Gastroesophageal sphincter (tissue), 4 donors: ENCODE data around the gene RGS10. TPM values are rescaled to one million over a fixed set of nuclear protein-coding genes. Genes with fewer than 3 reads are reported as not detected.
"Not testable (repeated sequence)": the region's sequence is repeated elsewhere in the genome, so short reads cannot be mapped to it uniquely, and the experiment has no call there.

ENCODE experiments used
- ATAC-seq: fragments of 150-250 bp; one replicate; pipeline ENCODE4 v1.9.1; 2016; ENCODE audit warnings: mild to moderate bottlenecking, moderate library complexity
- H3K27ac ChIP-seq, 4 donors: fragments of 200-600 bp; sonication (generic) in 3 of 4; 1 replicate in 3 of 4; 2 replicates in 1 of 4; pipeline ENCODE4 v1.5.1; 2016 to 2019
- H3K27me3 ChIP-seq: fragments of 200-600 bp; sonication (generic); one replicate; pipeline ENCODE4 v1.5.1; 2019
- H3K36me3 ChIP-seq, 2 donors: fragments of 200-600 bp; sonication (generic); one replicate each; pipeline ENCODE4 v1.5.1; 2019; ENCODE audit warnings: control low read depth in 1 of 2
- H3K4me1 ChIP-seq, 3 donors: fragments of 200-600 bp; sonication (generic); 1 replicate in 2 of 3; 2 replicates in 1 of 3; pipeline ENCODE4 v1.5.1; 2016 to 2019; ENCODE audit warnings: control low read depth in 2 of 3
- H3K4me3 ChIP-seq, 2 donors: fragments of 200-600 bp; sonication (generic); one replicate each; pipeline ENCODE4 v1.5.1; 2019; ENCODE audit warnings: mild to moderate bottlenecking in 1 of 2, moderate library complexity in 1 of 2
- H3K9me3 ChIP-seq, 3 donors: fragments of 200-600 bp; sonication (generic); one replicate each; pipeline ENCODE4 v1.5.1; 2017 to 2019; ENCODE audit warnings: control low read depth in 2 of 3
- EP300 ChIP-seq: sonication (generic); formaldehyde crosslinking; IDR thresholded peaks from one replicate; pipeline ENCODE4 v1.6.1; 2017; ENCODE audit warnings: antibody characterized with exemption, mild to moderate bottlenecking
- POLR2A ChIP-seq, 2 donors: fragments of 450-650 bp; IDR thresholded peaks; one replicate each; pipeline ENCODE4 v1.6.1; 2017; ENCODE audit warnings: antibody characterized with exemption in 2 of 2, mild to moderate bottlenecking in 2 of 2, moderate library complexity in 1 of 2
- POLR2AphosphoS5 ChIP-seq: sonication (generic); formaldehyde crosslinking; IDR thresholded peaks from one replicate; pipeline ENCODE4 v1.6.1; 2017; ENCODE audit warnings: antibody characterized with exemption
- WGBS, 2 donors: methylation state at CpG; one replicate each; pipeline ENCODE4 v1.1.5; 2018; ENCODE audit warnings: low coverage in 1 of 2; 5-methylcytosine and 5-hydroxymethylcytosine counted together
- total RNA-seq, 4 donors: library from RNA; depleted of rRNA; stranded (reverse); fragments of >200 nt; gene quantifications; one replicate each; pipeline ENCODE4 v1.1.0, GENCODE V29; 2016
- TF ChIP-seq, protein P1 (sequence below), 4 experiments: fragments of 200-600 bp in 2 of 4; fragments of 450-650 bp in 2 of 4; sonication (generic) in 1 of 4; IDR thresholded peaks; one replicate each; pipeline ENCODE4 v1.5.1; 2017 to 2019; ENCODE audit warnings: antibody characterized with exemption in 4 of 4, mild to moderate bottlenecking in 2 of 4, moderate library complexity in 2 of 4

RGS10 gene
- total RNA-seq, 4 donors from 2014 or later, result 18.1 to 48.5 (median 33.4) TPM

DNA sequence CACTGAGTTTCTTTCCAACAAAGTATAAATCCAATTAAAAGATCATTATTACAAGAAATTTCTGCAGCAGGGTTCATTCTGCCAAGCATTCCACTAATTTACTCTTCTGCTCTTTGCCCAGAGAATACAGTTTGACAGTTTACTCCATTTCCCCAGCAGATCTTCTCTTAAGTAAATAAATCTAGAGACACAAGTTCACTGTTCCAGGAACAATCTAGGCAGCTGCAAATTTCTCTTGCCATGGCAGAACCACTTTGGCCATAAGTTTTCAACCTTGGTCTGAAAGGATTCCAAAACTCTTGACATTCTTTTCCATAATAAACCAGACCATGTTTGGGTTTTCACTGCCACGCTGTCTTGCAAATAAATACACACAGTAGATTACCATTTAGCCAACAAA, 11.5 kb downstream of the RGS10 start:
- H3K36me3 ChIP-seq, result no peaks in the 10 kb centered on the region
- ATAC-seq, result peak; percentile 35
- no peaks in the 10 kb centered on the region for H3K9me3 ChIP-seq
- no peak for TF ChIP-seq EP300
- TF ChIP-seq, protein P1, sequence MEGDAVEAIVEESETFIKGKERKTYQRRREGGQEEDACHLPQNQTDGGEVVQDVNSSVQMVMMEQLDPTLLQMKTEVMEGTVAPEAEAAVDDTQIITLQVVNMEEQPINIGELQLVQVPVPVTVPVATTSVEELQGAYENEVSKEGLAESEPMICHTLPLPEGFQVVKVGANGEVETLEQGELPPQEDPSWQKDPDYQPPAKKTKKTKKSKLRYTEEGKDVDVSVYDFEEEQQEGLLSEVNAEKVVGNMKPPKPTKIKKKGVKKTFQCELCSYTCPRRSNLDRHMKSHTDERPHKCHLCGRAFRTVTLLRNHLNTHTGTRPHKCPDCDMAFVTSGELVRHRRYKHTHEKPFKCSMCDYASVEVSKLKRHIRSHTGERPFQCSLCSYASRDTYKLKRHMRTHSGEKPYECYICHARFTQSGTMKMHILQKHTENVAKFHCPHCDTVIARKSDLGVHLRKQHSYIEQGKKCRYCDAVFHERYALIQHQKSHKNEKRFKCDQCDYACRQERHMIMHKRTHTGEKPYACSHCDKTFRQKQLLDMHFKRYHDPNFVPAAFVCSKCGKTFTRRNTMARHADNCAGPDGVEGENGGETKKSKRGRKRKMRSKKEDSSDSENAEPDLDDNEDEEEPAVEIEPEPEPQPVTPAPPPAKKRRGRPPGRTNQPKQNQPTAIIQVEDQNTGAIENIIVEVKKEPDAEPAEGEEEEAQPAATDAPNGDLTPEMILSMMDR (IDR thresholded peaks at IDR 0.05), result no peak
- TF ChIP-seq POLR2AphosphoS5, result peak; percentile 46
- no peak for TF ChIP-seq POLR2A (IDR thresholded peaks at IDR 0.05)
- H3K4me3 ChIP-seq, result no peak overlapping the region
- peak overlapping the region in 2 of 4 donors; percentile 42 to 68 for H3K27ac ChIP-seq
- 0 to 27% methylated on average over 1 of the region's 1 CpG for WGBS, 2 donors
- H3K4me1 ChIP-seq, result peaks cover 0 to 76% (median 12%) of the 10 kb centered on the region in 3 donors
- H3K27me3 ChIP-seq, result no peaks in the 10 kb centered on the region

DNA sequence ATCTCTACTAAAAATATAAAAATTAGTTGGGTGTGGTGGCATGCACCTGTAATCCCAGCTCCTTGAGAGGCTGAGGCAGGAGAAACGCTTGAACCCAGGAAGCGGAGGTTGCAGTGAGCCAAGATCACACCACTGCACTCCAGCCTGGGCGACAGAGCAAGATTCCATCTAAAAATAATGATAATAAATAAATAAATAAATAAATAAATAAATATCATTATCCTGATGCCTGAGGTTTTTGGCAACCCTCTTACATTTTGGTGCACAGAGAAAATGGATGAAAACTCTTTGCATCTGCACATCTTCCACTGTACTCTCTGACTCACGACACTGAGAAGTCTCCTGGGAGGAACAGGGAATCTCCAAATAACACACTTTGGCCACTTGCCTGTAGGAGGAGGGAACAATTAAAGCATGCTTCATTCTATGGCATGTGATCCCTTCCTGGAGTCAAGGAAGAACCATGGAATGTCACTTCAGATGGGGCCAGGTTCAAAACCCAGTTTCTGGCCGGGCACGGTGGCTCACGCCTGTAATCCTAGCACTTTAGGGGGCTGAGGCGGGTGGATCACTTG, 13.8 kb downstream of the RGS10 start:
- Histone ChIP-seq H3K4me1 (peaks cover 0 to 69% (median 12%) of the 10 kb centered on the region in 3 donors), H3K36me3 (peaks cover 0 to 18% of the 10 kb centered on the region in 2 donors)
- ATAC-seq, H3K27ac ChIP-seq, H3K9me3 ChIP-seq, H3K27me3 ChIP-seq, H3K4me3 ChIP-seq: not testable (repeated sequence)
- whole genome bisulfite sequencing, 2 donors, result 45 to 46% methylated on average over 4 to 7 of the region's 8 CpGs

DNA sequence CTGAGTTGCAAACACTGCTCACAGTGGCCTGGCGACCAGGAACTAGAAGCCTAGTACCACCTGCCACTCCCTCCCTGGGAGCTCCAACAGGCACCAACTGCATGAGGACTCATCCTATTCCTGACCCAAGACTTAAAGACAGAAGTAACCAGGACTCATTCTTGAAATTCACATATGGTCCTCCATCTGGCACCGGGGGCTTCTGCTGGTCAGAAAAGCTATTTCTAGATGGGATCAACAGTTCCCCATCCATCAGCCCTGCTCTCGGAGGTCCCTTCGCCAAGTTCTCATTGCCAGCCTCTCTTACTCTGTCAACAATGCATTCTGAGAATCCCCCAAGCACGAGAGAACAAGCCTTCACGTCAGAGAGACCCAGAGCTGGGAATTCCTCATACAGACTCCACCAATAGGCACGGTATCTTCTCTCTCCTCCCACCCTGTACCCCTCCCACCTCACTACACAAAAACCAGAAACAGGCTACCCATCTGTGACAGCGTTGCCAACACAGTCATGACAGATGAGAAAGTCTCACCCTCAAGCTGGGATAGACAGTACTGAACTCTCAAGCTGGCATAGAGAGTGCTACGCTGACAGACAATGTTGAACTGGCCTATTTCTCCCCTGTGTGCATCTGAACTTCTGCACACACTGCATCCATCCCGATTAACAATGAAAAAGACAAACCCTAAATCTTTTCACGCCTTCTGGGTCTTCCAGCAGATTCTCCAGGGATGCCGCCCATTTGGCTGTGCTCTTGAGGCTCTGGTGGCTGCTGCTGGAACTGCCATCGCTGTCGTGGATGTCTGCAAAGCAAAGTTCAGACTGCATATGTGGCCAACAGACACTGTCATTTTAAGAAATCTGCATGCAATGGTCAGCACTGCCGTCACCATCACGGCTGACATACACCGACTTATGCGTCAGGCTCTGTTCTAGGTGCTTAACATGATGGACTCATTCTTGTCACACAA, 15.6 kb downstream of the RGS10 start:
- Histone ChIP-seq H3K27ac (no peak overlapping the region), H3K4me1 (peaks cover 0 to 59% (median 12%) of the 10 kb centered on the region in 3 donors), H3K4me3 (no peak overlapping the region), H3K36me3 (peaks cover 0 to 29% of the 10 kb centered on the region in 2 donors), H3K27me3 (no peaks in the 10 kb centered on the region), H3K9me3 (no peaks in the 10 kb centered on the region)
- no peak for TF ChIP-seq POLR2A (IDR thresholded peaks at IDR 0.05)
- TF ChIP-seq POLR2AphosphoS5, result no peak
- no peak for TF ChIP-seq EP300
- TF ChIP-seq, protein P1 (IDR thresholded peaks at IDR 0.05), result no peak
- no peak for ATAC-seq
- WGBS, 2 donors, result 70 to 80% methylated on average over 6 to 12 of the region's 18 CpGs

DNA sequence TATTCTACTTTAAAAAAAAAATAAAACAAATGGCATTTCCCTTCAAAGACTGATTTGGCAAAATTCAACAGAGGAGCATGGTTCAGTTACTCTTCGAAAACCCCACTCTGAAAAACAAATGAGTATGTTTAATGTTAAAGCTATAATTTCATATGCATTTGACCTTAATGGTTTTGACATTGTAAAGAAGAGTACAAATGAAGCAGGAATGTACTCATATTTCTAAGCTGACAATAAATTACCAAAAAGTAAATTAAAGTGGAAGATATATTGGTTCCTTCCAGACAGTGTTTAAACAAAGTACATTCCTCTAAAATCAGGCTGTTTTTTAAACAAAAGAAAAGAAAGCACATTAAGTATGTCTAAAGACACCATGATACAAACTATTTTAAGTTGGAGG, 16.4 kb downstream of the RGS10 start:
- H3K4me1 ChIP-seq, result peaks cover 0 to 52% (median 7%) of the 10 kb centered on the region in 3 donors
- no peaks in the 10 kb centered on the region for H3K27me3 ChIP-seq
- H3K9me3 ChIP-seq, result no peaks in the 10 kb centered on the region
- no peak for ATAC-seq
- no peak overlapping the region for H3K4me3 ChIP-seq
- TF ChIP-seq POLR2A (IDR thresholded peaks at IDR 0.05), result no peak
- TF ChIP-seq, protein P1 (IDR thresholded peaks at IDR 0.05), result no peak
- no peak for TF ChIP-seq EP300
- no peak for TF ChIP-seq POLR2AphosphoS5
- WGBS, 2 donors, result 63 to 82% methylated on average over 1 of the region's 1 CpG
- no peak overlapping the region for H3K27ac ChIP-seq
- peaks cover 0 to 29% of the 10 kb centered on the region in 2 donors for H3K36me3 ChIP-seq

DNA sequence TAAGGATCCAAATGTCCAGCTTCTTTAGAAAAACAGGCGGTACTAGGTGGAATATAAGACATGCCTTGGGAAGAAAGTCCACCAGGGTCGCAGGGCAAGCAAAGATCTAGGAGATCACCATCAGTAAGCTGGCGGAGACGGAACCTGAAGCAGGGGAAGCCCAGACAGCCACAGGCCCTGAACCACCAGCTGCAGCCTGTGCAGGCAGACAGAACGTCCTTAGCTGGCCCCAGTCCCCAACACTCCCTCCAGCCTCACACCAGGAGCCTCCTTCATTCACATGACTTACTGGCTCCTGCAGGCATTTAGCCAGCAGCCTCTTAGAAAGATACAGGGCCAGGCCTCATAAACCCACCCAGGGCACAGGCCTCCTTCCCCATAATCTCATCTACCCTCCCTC, 17.4 kb downstream of the RGS10 start:
- TF ChIP-seq POLR2A (IDR thresholded peaks at IDR 0.05) (no peak), POLR2AphosphoS5 (no peak), EP300 (no peak)
- TF ChIP-seq, protein P1 (IDR thresholded peaks at IDR 0.05), result no peak
- WGBS, 2 donors, result 96 to 100% methylated on average over 3 to 4 of the region's 5 CpGs
- Histone ChIP-seq H3K27ac (no peak overlapping the region), H3K9me3 (no peaks in the 10 kb centered on the region), H3K36me3 (peaks cover 0 to 29% of the 10 kb centered on the region in 2 donors), H3K27me3 (no peaks in the 10 kb centered on the region), H3K4me3 (no peak overlapping the region), H3K4me1 (peaks cover 0 to 41% (median 0%) of the 10 kb centered on the region in 3 donors)
- ATAC-seq, result no peak
